HK-2 (cell line): ENCODE measurements around the gene F8.
A peak's percentile ranks its signal among the peaks of the same experiment; 100 is the strongest.

Experiments used
- DNase-seq: peaks from one replicate; pipeline ENCODE4 v3.0.0-alpha.2; 2018; ENCODE audit not compliant: unreplicated experiment

The F8 gene

GRCh38 chrX:155022585-155022984 is at the start of gene F8:
F8 (minus strand) TSS chrX:155022723; CDS start chrX:155022552, 171 bp downstream.
- no peak for DNase-seq

GRCh38 chrX:155071694-155072280 is 49.3 kb upstream of the F8 start:
- peak; percentile 32 for DNase-seq

- peak; percentile 87 for DNase-seq
Observed at GRCh38 chrX:155070975-155071693, 48.6 kb upstream of the F8 start, which contains the start of the genes BRCC3, CMC4 and MTCP1. BRCC3 (plus strand) TSS chrX:155071508; CDS start chrX:155071528, 20 bp downstream. CMC4 (minus strand) TSS chrX:155071136; CDS start chrX:155064023, 7,113 bp downstream. MTCP1 (minus strand) TSS chrX:155071136; CDS start chrX:155066010, 5,126 bp downstream.

GRCh38 chrX:155070663-155070974 is 48.1 kb upstream of the F8 start:
- DNase-seq = no peak

- DNase-seq = no peak
Observed at GRCh38 chrX:155070038-155070437, 47.5 kb upstream of the F8 start.

GRCh38 chrX:155069414-155069813 is 46.9 kb upstream of the F8 start:
- DNase-seq = no peak

GRCh38 chrX:155068165-155068564 is 45.6 kb upstream of the F8 start:
- DNase-seq = no peak

- DNase-seq = no peak
Observed at GRCh38 chrX:155065035-155065734, 42.7 kb upstream of the F8 start.

GRCh38 chrX:155061760-155062159 is 39.2 kb upstream of the F8 start:
- no peak for DNase-seq

GRCh38 chrX:155056877-155057792 is 34.6 kb upstream of the F8 start:
- DNase-seq = peak; percentile 69

GRCh38 chrX:155056471-155056870 is 33.9 kb upstream of the F8 start:
- DNase-seq = no peak

GRCh38 chrX:155055494-155055893 is 33.0 kb upstream of the F8 start:
- DNase-seq = no peak

- DNase-seq = no peak
Observed at GRCh38 chrX:155054255-155054654, 31.7 kb upstream of the F8 start.

GRCh38 chrX:155053656-155054055 is 31.1 kb upstream of the F8 start:
- DNase-seq = no peak

- no peak for DNase-seq
Observed at GRCh38 chrX:155052738-155053498, 30.4 kb upstream of the F8 start.

GRCh38 chrX:155048977-155049619 is 26.6 kb upstream of the F8 start:
- no peak for DNase-seq

GRCh38 chrX:155046811-155047528 is 24.4 kb upstream of the F8 start:
- DNase-seq = no peak

GRCh38 chrX:155046129-155046810 is 23.7 kb upstream of the F8 start:
- DNase-seq = no peak

GRCh38 chrX:155035688-155036087 is 13.2 kb upstream of the F8 start:
- DNase-seq = no peak
